ENCODE results near the gene COL8A2. TPM values are rescaled to one million over a fixed set of nuclear protein-coding genes. Genes with fewer than 3 reads are reported as not detected.

Gene COL8A2
- total RNA-seq, 2 donors from 2014 or later, result 0.18 to 0.40 TPM

DNA sequence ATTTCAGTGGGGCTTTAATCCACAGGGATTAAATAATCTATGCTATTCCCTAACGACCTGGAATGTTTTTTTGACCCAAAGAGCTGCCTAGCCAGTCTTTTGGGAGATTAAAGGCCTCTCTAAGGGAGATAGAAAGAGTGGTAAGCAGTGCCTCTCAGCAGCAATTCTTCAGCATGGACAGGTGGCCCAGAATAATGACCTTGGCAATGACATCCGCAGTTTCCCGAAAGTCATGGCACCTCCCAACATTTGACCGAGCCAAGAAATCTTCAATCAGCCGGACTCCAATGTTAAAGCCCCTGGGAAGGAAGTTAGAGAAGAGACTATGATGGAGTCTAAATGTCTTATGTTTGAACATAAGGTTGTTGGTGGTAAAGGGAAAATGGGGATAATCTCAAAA is 14.5 kb upstream of the COL8A2 start:
- Mint-ChIP-seq H3K27ac (no peak overlapping the region), H3K27me3 (ENCODE audit: insufficient read depth) (no peaks in the 10 kb centered on the region), H3K4me3 (no peak overlapping the region), H3K4me1 (no peaks in the 10 kb centered on the region), H3K36me3 (ENCODE audit: low read depth) (peaks cover 36% of the 10 kb centered on the region), H3K9me3 (no peaks in the 10 kb centered on the region)
- H3K9ac ChIP-seq (ENCODE audit: extremely low read depth, low read length, poor library complexity, severe bottlenecking), result no peak overlapping the region
- DNase-seq, result no peak
- TF ChIP-seq, protein P1, sequence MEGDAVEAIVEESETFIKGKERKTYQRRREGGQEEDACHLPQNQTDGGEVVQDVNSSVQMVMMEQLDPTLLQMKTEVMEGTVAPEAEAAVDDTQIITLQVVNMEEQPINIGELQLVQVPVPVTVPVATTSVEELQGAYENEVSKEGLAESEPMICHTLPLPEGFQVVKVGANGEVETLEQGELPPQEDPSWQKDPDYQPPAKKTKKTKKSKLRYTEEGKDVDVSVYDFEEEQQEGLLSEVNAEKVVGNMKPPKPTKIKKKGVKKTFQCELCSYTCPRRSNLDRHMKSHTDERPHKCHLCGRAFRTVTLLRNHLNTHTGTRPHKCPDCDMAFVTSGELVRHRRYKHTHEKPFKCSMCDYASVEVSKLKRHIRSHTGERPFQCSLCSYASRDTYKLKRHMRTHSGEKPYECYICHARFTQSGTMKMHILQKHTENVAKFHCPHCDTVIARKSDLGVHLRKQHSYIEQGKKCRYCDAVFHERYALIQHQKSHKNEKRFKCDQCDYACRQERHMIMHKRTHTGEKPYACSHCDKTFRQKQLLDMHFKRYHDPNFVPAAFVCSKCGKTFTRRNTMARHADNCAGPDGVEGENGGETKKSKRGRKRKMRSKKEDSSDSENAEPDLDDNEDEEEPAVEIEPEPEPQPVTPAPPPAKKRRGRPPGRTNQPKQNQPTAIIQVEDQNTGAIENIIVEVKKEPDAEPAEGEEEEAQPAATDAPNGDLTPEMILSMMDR (conservative IDR thresholded peaks at IDR 0.05), result no peak
- 97 to 98% methylated on average over 5 of the region's 5 CpGs for WGBS, 2 experiments (ENCODE audit: insufficient coverage in 1 of 2, insufficient read length in 1 of 2)
- no peak overlapping the region for H3K27ac ChIP-seq (ENCODE audit: low read depth, low read length)
- H3K4me1 ChIP-seq (ENCODE audit: control insufficient read depth, insufficient read depth, low read length), result no peaks in the 10 kb centered on the region
- H3K27me3 ChIP-seq (ENCODE audit: control insufficient read depth, insufficient read depth, low read length, poor library complexity, severe bottlenecking), result no peaks in the 10 kb centered on the region
- no peak overlapping the region for H3K4me3 ChIP-seq (ENCODE audit: low read length)
- peaks cover 36% of the 10 kb centered on the region for H3K36me3 ChIP-seq (ENCODE audit: control insufficient read depth, insufficient read depth, low read length)
- peaks cover 8% of the 10 kb centered on the region for H3K9me3 ChIP-seq (ENCODE audit: control insufficient read depth, low read length)

- no peak overlapping the region for H3K4me3 ChIP-seq (ENCODE audit: low read length)
- Mint-ChIP-seq H3K27me3 (ENCODE audit: insufficient read depth) (no peaks in the 10 kb centered on the region), H3K9me3 (no peaks in the 10 kb centered on the region), H3K36me3 (ENCODE audit: low read depth) (peaks cover 26% of the 10 kb centered on the region), H3K4me3 (no peak overlapping the region), H3K27ac (no peak overlapping the region), H3K4me1 (no peaks in the 10 kb centered on the region)
- no peaks in the 10 kb centered on the region for H3K4me1 ChIP-seq (ENCODE audit: control insufficient read depth, insufficient read depth, low read length)
- H3K36me3 ChIP-seq (ENCODE audit: control insufficient read depth, insufficient read depth, low read length), result peaks cover 36% of the 10 kb centered on the region
- 90 to 93% methylated on average over 2 to 3 of the region's 3 CpGs for WGBS, 2 experiments (ENCODE audit: insufficient coverage in 1 of 2, insufficient read length in 1 of 2)
- DNase-seq, result no peak
- TF ChIP-seq, protein P1 (conservative IDR thresholded peaks at IDR 0.05), result no peak
- H3K9me3 ChIP-seq (ENCODE audit: control insufficient read depth, low read length), result no peaks in the 10 kb centered on the region
- no peak overlapping the region for H3K27ac ChIP-seq (ENCODE audit: low read depth, low read length)
- H3K27me3 ChIP-seq (ENCODE audit: control insufficient read depth, insufficient read depth, low read length, poor library complexity, severe bottlenecking), result no peaks in the 10 kb centered on the region
- H3K9ac ChIP-seq (ENCODE audit: extremely low read depth, low read length, poor library complexity, severe bottlenecking), result no peak overlapping the region
Observed at GRCh38 chr1:36137776-36138175, 12.8 kb upstream of the COL8A2 start.

- Mint-ChIP-seq H3K4me1 (no peaks in the 10 kb centered on the region), H3K27me3 (ENCODE audit: insufficient read depth) (no peaks in the 10 kb centered on the region), H3K36me3 (ENCODE audit: low read depth) (peaks cover 26% of the 10 kb centered on the region), H3K4me3 (no peak overlapping the region), H3K9me3 (no peaks in the 10 kb centered on the region), H3K27ac (no peak overlapping the region)
- Histone ChIP-seq H3K9ac (ENCODE audit: extremely low read depth, low read length, poor library complexity, severe bottlenecking) (no peak overlapping the region), H3K36me3 (ENCODE audit: control insufficient read depth, insufficient read depth, low read length) (peaks cover 36% of the 10 kb centered on the region), H3K27ac (ENCODE audit: low read depth, low read length) (no peak overlapping the region), H3K9me3 (ENCODE audit: control insufficient read depth, low read length) (no peaks in the 10 kb centered on the region), H3K27me3 (ENCODE audit: control insufficient read depth, insufficient read depth, low read length, poor library complexity, severe bottlenecking) (no peaks in the 10 kb centered on the region), H3K4me3 (ENCODE audit: low read length) (no peak overlapping the region), H3K4me1 (ENCODE audit: control insufficient read depth, insufficient read depth, low read length) (no peaks in the 10 kb centered on the region)
- 74 to 77% methylated on average over 5 of the region's 5 CpGs for WGBS, 2 experiments (ENCODE audit: insufficient coverage in 1 of 2, insufficient read length in 1 of 2)
- no peak for DNase-seq
- TF ChIP-seq, protein P1 (conservative IDR thresholded peaks at IDR 0.05), result no peak
Observed at GRCh38 chr1:36137226-36137625, 12.2 kb upstream of the COL8A2 start.

Measured in endodermal cell (in vitro differentiated cells).